Prostate gland (tissue), 2 donors: Measurements from ENCODE around the gene FBXO3. TPM values are rescaled to one million over a fixed set of nuclear protein-coding genes. Genes with fewer than 3 reads are reported as not detected.
A peak's percentile ranks its signal among the peaks of the same experiment; 100 is the strongest.

Experiments used
- DNase-seq: peaks from one replicate; pipeline ENCODE4 v3.0.0-alpha.2; 2019; ENCODE audit warnings: low spot score
- H3K27ac ChIP-seq, 2 donors: fragments of 200-600 bp; sonication (generic); 2 replicates each; pipeline ENCODE4 v1.5.1; 2017 to 2019
- H3K27me3 ChIP-seq: fragments of 200-600 bp; sonication (generic); replicated peaks from 2 replicates; pipeline ENCODE4 v1.5.1; 2019; ENCODE audit not compliant: insufficient read depth
- H3K36me3 ChIP-seq, 2 donors: fragments of 200-600 bp; sonication (generic); 1 replicate in 1 of 2; 2 replicates in 1 of 2; pipeline versions ENCODE4 v1.5.1 to v1.8.1; 2017 to 2019
- H3K4me1 ChIP-seq: fragments of 200-600 bp; sonication (generic); replicated peaks from 2 replicates; pipeline ENCODE4 v1.5.1; 2019
- H3K4me3 ChIP-seq, 2 donors: fragments of 200-600 bp; sonication (generic); 2 replicates each; pipeline ENCODE4 v1.5.1; 2017 to 2019
- H3K9me3 ChIP-seq: fragments of 200-600 bp; sonication (generic); 2 replicates; pipeline ENCODE4 v1.5.1; 2017
- CTCF ChIP-seq, 4 experiments: fragments of 200-600 bp in 2 of 4; fragments of 450-650 bp in 2 of 4; sonication (generic) in 2 of 4; IDR thresholded peaks; 1 replicate in 3 of 4; 2 replicates in 1 of 4; pipeline ENCODE4 v1.5.1; 2016 to 2019; ENCODE audit warnings: antibody characterized with exemption in 4 of 4, mild to moderate bottlenecking in 2 of 4, moderate library complexity in 2 of 4
- POLR2A ChIP-seq: fragments of 450-650 bp; IDR thresholded peaks from one replicate; pipeline ENCODE4 v1.6.1; 2016; ENCODE audit warnings: antibody characterized with exemption, mild to moderate bottlenecking
- POLR2AphosphoS5 ChIP-seq: sonication (generic); formaldehyde crosslinking; IDR thresholded peaks from one replicate; pipeline ENCODE4 v1.6.1; 2017; ENCODE audit warnings: antibody characterized with exemption
- WGBS: methylation state at CpG from one replicate; pipeline ENCODE4 v1.1.5; 2018; 5-methylcytosine and 5-hydroxymethylcytosine counted together
- intact Hi-C: fragments of 100-400 bp; cut with DNase I; formaldehyde crosslinking; loops from one replicate; pipeline ENCODE4 v1.14.2; 2022
- total RNA-seq, 2 donors: library from RNA; depleted of rRNA; stranded (reverse); fragments of >200 nt; gene quantifications; one replicate each; pipeline ENCODE4 v1.1.0, GENCODE V29; 2016

FBXO3 gene
- total RNA-seq, 2 donors from 2014 or later, result 24.5 to 45.0 TPM

- Histone ChIP-seq H3K4me1 (peaks cover 7% of the 10 kb centered on the region), H3K36me3 (no peaks in the 10 kb centered on the region), H3K9me3 (no peaks in the 10 kb centered on the region), H3K27ac (peak overlapping the region in 1 of 2 donors; percentile 24), H3K4me3 (no peak overlapping the region), H3K27me3 (no peaks in the 10 kb centered on the region)
- 54% methylated on average over 4 of the region's 4 CpGs for WGBS
- TF ChIP-seq POLR2AphosphoS5 (no peak), CTCF (IDR thresholded peaks at IDR 0.05) (no peak), POLR2A (no peak)
- intact Hi-C loops, result no loop called here
- no peak for DNase-seq
These were observed 79.2 kb downstream of the FBXO3 start for GRCh38 chr11:33695051-33695566.

- TF ChIP-seq POLR2A (no peak), CTCF (IDR thresholded peaks at IDR 0.05) (no peak), POLR2AphosphoS5 (no peak)
- no peaks in the 10 kb centered on the region for H3K9me3 ChIP-seq
- no peaks in the 10 kb centered on the region for H3K27me3 ChIP-seq
- peaks cover 7% of the 10 kb centered on the region for H3K4me1 ChIP-seq
- 70% methylated on average over 4 of the region's 4 CpGs for WGBS
- H3K4me3 ChIP-seq, result no peak overlapping the region
- peak overlapping the region in 1 of 2 donors; percentile 24 for H3K27ac ChIP-seq
- no peak for DNase-seq
- no peaks in the 10 kb centered on the region for H3K36me3 ChIP-seq
- intact Hi-C loops, result no loop called here
These were observed 79.8 kb downstream of the FBXO3 start for GRCh38 chr11:33694346-33695050.

- no peak for TF ChIP-seq POLR2A
- no peak for TF ChIP-seq CTCF (IDR thresholded peaks at IDR 0.05)
- no peak for TF ChIP-seq POLR2AphosphoS5
- Histone ChIP-seq H3K27me3 (no peaks in the 10 kb centered on the region), H3K9me3 (no peaks in the 10 kb centered on the region), H3K4me3 (no peak overlapping the region), H3K27ac (peak overlapping the region; percentile 54 to 64), H3K36me3 (no peaks in the 10 kb centered on the region), H3K4me1 (peaks cover 7% of the 10 kb centered on the region)
- 37% methylated on average over 5 of the region's 5 CpGs for WGBS
- DNase-seq, result no peak
- intact Hi-C loops, result no loop called here
These were observed 81.8 kb downstream of the FBXO3 start for GRCh38 chr11:33692541-33692940.

GRCh38 chr11:33692013-33692504, 82.3 kb downstream of the FBXO3 start:
- peaks cover 7% of the 10 kb centered on the region for H3K4me1 ChIP-seq
- TF ChIP-seq CTCF (IDR thresholded peaks at IDR 0.05) (no peak), POLR2AphosphoS5 (peak; percentile 81), POLR2A (no peak)
- H3K27me3 ChIP-seq, result no peaks in the 10 kb centered on the region
- H3K4me3 ChIP-seq, result no peak overlapping the region
- H3K36me3 ChIP-seq, result no peaks in the 10 kb centered on the region
- 15% methylated on average over 9 of the region's 9 CpGs for WGBS
- peak; percentile 70 for DNase-seq
- peak overlapping the region; percentile 54 to 64 for H3K27ac ChIP-seq
- intact Hi-C loops, result no loop called here
- H3K9me3 ChIP-seq, result no peaks in the 10 kb centered on the region
